GM19043 (cell line): ENCODE measurements around the gene NHEJ1.
"Not testable (repeated sequence)": the region's sequence is repeated elsewhere in the genome, so short reads cannot be mapped to it uniquely, and the experiment has no call there.

ENCODE experiments used
- ATAC-seq: cut with Tn5 transposase; IDR thresholded peaks from one replicate; pipeline ENCODE4 v1.9.1; 2021; ENCODE audit warnings: low read depth; ENCODE audit not compliant: unreplicated experiment

NHEJ1 gene

GRCh38 chr2:219160186-219161017, at the start of gene NHEJ1:
Gene NHEJ1 (minus strand): TSS chr2:219160815. CDS start chr2:219158362, 2,453 bp downstream.
- peak; percentile 81 for ATAC-seq

GRCh38 chr2:219209236-219210195, 48.9 kb upstream of the NHEJ1 start:
- no peak for ATAC-seq

GRCh38 chr2:219207884-219208740, 47.5 kb upstream of the NHEJ1 start:
- ATAC-seq = no peak

- ATAC-seq = no peak
Measured at GRCh38 chr2:219207134-219207883, 46.7 kb upstream of the NHEJ1 start.

- ATAC-seq = peak; percentile 97
Measured at GRCh38 chr2:219206328-219207133, 45.9 kb upstream of the NHEJ1 start, which contains the start of gene ZFAND2B. Gene ZFAND2B (plus strand): TSS chr2:219206782. CDS start chr2:219206988, 206 bp downstream.

GRCh38 chr2:219205981-219206327, 45.3 kb upstream of the NHEJ1 start:
- no peak for ATAC-seq

- ATAC-seq = no peak
Measured at GRCh38 chr2:219205165-219205538, 44.5 kb upstream of the NHEJ1 start.

- ATAC-seq = no peak
Measured at GRCh38 chr2:219204425-219205164, 44.0 kb upstream of the NHEJ1 start.

GRCh38 chr2:219201331-219201730, 40.7 kb upstream of the NHEJ1 start:
- not testable (repeated sequence) for ATAC-seq

- not testable (repeated sequence) for ATAC-seq
Measured at GRCh38 chr2:219200502-219201326, 40.1 kb upstream of the NHEJ1 start.

GRCh38 chr2:219199470-219200211, 39.0 kb upstream of the NHEJ1 start:
- ATAC-seq = no peak

- ATAC-seq = no peak
Measured at GRCh38 chr2:219198974-219199373, 38.4 kb upstream of the NHEJ1 start.

GRCh38 chr2:219197388-219197787, 36.8 kb upstream of the NHEJ1 start:
- ATAC-seq = no peak

GRCh38 chr2:219186754-219187456, 26.3 kb upstream of the NHEJ1 start:
- no peak for ATAC-seq

- ATAC-seq = no peak
Measured at GRCh38 chr2:219184121-219184520, 23.5 kb upstream of the NHEJ1 start.

- ATAC-seq = no peak
Measured at GRCh38 chr2:219183151-219183772, 22.6 kb upstream of the NHEJ1 start.
